GM12801 (cell line): ENCODE results near the gene RHOF.

Experiments
- TF ChIP-seq, protein P1 (sequence below): IDR thresholded peaks from one replicate; pipeline ENCODE4 v1.5.1; 2011; ENCODE audit warnings: control low read depth; ENCODE audit not compliant: insufficient read length; ENCODE audit errors: extremely low read depth

Gene RHOF

DNA sequence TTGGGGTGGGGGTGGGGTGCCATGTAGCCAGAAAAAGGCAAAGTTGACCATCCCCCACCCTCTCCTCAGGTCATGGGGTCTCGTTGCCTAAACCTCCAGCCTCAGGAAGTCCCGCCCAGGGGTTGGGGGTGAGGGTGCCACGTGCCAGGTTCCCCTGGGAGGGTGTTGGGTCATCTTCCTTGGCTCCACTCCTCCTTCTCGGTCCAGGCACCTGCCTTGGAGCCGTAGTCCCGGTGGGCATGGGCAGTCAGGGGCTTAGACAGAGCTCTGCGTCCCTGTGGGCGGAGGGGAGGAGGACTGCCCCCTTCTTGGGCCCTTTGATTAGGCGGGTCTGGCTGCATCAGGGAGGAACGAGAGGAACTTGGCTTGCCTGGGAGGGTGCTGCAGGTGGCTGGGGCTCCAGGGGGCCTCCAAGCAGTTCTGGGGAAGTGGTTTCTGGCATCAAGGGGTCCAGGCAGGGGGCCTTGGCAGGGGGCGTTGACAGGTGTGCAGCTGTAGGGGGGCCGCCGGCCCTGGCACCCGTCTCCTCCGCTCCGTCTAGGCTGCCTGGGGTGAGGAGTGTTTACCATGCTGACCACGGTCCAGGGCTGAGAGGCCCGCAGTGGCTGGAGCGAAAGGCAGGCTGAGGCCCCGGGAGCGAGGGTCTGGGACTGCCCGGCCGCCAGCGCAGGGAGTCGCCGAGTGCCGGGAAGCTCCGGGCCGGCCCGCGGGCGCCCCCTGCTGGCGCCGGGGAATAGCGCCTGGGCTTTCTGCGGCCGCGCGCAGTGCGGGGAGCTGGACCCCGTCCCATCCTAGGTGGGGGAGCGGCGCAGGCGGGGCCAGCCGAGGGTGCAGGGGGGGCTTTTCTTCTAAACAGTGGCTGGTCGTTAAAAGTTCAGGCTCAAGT lies 18.2 kb upstream of the RHOF start:
- TF ChIP-seq, protein P1, sequence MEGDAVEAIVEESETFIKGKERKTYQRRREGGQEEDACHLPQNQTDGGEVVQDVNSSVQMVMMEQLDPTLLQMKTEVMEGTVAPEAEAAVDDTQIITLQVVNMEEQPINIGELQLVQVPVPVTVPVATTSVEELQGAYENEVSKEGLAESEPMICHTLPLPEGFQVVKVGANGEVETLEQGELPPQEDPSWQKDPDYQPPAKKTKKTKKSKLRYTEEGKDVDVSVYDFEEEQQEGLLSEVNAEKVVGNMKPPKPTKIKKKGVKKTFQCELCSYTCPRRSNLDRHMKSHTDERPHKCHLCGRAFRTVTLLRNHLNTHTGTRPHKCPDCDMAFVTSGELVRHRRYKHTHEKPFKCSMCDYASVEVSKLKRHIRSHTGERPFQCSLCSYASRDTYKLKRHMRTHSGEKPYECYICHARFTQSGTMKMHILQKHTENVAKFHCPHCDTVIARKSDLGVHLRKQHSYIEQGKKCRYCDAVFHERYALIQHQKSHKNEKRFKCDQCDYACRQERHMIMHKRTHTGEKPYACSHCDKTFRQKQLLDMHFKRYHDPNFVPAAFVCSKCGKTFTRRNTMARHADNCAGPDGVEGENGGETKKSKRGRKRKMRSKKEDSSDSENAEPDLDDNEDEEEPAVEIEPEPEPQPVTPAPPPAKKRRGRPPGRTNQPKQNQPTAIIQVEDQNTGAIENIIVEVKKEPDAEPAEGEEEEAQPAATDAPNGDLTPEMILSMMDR, result no peak

DNA sequence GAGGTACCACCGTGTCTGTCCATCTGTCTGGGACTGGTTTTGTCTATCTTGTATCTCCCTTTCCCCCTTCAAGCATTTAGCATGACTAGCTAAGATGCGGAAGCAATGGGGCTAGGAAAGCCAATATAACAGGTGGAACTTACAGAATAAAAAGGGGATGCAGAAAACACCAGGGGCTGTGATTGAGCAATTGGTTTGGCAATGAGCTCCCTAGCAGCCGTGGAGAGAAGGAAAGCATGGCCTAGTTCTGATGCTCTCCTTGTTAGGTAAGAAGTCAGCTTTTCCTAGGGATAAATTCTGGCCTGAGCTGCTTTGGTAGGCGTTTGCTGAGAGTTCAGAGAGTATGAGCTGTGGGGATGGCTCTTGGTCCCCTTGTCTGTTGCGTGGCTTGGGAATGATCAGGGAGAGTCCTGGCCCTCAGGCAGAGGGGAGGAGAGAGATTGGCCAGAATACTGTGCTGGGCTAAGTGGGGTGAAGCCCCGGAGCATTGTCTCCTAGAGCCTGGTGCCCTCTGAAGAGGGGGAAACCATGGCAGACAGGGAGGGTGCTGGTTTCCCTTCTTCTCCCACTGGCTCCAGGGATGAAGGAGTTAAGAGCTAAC lies 17.4 kb upstream of the RHOF start:
- TF ChIP-seq, protein P1, result no peak

DNA sequence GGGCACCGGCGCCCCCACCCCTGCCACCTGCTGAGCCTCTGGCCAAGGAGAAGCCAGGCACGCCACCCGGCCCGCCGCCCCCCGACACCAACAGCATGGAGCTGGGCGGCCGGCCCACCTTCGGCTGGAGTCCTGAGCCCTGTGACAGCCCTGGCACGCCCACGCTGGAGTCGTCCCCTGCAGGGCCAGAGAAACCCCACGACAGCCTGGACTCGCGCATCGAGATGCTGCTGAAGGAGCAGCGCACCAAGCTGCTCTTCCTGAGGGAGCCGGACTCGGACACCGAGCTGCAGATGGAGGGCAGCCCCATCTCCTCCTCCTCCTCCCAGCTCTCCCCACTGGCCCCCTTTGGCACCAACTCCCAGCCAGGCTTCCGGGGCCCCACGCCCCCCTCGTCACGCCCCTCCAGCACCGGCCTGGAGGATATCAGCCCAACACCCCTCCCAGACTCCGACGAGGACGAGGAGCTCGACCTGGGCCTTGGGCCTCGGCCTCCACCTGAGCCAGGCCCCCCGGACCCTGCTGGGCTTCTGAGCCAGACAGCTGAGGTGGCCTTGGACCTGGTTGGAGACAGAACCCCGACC lies 16.8 kb upstream of the RHOF start:
- TF ChIP-seq, protein P1, result no peak

DNA sequence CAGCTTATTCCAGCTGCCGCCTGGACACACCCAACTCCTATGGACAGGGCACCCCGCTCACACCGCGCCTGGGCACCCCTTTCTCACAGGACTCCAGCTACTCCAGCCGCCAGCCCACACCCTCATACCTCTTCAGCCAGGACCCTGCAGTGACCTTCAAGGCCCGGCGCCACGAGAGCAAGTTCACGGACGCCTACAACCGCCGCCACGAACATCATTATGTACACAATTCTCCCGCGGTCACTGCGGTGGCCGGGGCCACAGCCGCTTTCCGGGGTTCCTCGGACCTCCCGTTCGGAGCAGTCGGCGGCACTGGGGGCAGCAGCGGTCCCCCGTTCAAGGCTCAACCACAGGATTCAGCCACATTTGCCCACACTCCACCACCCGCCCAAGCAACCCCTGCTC lies 16.2 kb upstream of the RHOF start:
- TF ChIP-seq, protein P1, result no peak

DNA sequence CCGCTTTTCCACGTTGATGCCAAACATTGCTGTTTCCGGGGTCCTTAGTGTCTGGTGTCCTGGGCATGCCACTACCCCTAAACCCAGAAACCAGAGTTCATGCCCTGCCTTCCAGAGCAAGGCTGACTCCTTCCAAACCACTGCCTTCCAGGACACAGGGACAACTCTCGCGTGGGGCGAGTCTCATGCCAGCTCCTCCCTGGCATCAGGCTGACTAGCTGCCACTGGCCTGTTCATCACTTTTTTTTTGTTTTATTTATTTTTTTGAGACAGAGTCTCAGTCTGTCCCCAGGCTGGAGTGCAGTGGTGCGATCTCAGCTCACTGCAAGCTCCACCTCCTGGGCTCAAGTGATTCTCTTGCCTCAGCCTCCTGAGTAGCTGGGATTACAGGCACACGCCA lies 15.1 kb upstream of the RHOF start:
- TF ChIP-seq, protein P1, result no peak

DNA sequence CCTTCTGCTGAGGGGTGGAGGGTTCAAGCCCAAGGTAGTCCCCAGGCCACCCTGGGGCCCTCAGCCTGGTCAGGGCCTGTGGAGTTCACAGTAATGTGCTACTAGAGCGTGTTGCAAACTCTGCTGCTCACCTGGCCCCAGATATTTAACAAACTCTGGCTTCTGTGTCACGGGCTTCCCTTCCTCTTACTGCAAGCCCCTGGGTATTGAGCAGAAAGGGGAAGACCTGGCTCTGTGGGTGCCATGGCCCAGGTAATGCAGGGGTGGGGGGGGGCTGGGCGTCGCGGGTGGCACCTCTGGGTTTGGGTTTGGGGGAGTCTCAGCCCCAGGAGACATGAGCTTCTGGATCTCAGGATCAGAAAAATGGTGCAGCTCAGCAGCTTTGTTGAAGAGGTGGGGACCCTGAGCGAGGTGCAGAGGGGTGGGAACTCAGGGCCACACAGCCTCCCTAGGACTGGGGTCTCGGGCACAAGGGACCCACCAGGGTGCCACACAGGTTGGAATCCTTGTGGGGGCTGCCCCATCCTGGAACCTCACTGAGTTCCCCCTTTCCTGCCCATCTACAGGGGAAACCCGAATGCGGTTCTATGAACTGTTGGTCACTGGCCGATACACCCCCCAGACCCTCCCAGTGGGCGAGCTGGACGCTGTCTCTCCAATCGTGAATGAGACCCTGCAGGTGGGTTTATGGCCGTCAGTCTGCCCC lies 14.3 kb upstream of the RHOF start:
- TF ChIP-seq, protein P1, result no peak

DNA sequence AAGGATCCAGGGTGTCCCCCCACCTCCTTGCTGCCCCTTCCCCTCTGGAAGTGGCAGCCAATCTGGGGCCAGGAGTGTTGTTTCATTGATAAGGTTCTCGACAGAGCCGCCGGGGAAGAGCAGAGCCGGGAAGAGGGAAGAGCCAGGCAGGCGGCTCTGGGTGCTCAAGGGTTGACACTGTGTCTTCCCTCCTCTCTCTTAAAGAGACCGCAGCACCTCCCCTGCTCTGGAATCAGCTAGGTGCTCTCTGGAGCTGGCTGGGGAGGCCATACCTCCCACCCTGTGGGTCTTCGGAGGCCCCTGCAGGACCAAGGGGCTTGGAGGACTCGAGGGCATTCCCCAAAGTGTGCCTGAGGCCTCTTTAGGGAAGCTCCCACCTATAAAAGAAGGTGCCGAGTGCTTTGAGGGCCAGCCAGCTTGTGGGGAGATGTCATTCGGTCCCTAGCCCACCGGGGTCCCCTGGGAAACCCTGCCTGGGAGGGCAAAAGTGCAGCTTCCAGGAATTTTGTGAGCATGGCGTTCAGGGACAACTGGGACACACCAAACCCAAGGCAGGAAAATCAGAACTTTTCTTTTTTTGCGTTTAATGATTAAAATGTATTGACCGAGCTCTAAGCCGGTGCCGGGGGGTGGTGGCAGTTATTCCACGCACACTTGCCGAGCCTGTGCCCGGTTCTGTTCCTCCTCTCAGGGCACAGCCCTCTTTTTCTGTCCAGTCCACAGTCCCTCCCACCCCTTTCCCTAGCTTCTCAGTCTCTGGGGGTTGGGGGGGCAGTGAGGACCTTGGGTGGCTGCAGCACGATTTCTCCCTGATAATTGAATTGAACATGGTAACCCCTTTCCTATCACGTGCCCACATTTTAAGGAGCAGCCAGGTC lies 13.3 kb upstream of the RHOF start:
- TF ChIP-seq, protein P1, result no peak
